GM19467 (cell line): ENCODE measurements around the gene TH.
"Not testable (repeated sequence)": the region's sequence is repeated elsewhere in the genome, so short reads cannot be mapped to it uniquely, and the experiment has no call there.

Source experiments
- ATAC-seq: cut with Tn5 transposase; IDR thresholded peaks from one replicate; pipeline ENCODE4 v1.9.1; 2021; ENCODE audit warnings: mild to moderate bottlenecking, moderate library complexity; ENCODE audit not compliant: unreplicated experiment

Gene TH

DNA sequence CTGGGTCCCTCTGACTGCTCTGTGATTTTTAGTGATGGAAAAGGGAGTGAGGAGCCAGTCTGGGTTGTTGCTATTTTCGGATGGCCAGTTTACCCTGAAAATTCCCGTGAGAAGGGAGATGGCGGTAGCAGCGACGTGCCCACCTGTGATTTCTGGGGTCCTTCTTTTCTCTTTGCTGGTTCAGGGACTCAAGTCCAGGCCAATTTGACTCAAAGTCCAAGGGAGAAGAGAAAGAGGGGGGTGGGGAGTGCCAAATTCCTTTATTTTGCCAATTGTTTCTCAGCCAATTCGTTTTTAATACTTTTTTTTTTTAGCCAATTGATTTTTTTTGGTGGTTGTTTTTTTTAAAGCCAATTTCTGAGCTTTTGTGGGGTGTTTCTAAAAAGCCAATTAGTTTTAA is 39.4 kb downstream of the TH start:
- ATAC-seq, result no peak

DNA sequence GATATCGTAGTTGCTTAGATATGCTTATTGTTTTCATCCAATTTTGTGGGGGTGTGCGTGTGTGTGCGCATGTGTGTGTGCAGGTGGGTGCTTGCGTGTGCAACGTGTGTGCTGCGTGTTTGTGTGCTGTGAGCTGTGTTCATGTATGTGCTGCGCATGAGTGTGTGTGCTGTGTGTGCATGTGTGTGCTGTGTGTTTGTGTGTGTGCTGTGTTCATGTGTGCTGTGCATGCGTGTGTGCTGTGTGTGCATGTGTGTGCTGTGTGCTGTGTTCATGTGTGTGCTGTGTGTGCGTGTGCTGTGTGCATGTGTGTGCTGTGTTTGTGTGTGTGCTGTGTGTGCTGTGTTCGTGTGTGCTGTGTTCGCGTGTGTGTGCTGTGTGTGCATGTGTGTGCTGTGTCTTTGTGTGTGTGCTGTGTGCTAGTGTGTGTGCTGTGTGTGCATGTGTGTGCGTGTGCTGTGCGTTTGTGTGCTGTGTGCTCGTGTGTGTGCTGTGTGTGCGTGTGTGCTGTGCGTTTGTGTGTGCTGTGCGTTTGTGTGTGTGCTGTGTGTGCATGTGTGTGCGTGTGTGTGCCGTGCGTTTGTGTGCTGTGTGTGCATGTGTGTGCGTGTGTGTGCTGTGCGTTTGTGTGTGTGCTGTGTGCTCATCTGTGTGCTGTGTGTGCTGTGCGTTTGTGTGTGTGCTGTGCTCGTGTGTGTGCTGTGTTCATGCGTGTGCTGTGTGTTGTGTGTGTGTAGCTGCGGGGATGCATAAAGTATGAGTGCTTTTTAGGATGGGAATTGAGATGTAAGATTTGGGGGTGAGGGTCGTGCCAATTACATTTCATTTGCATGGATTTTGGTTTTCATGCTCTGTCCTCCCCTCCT is 40.0 kb downstream of the TH start:
- ATAC-seq, result no peak

DNA sequence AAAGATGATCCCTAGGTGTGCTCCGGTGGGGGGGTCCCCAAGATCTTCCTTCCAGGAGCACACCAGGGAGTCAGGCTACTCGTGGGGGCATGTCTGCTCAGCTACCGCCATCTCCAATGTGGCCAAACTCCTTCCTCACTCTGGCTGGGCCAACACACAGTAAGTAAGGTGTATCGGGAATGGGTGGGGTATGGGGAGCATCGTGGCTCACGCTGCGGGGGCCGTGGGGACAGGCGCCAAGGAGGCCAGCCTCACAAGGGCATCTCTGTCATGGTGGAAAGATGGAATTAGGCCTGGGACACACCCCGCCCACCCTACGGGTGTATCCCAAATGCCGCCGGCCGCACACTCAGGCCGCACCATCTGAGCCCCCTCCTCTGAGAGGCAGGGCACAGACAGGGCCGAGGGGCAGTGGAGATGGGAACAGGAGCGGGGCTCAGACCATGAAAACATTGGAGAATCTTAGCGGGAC is 40.7 kb downstream of the TH start:
- no peak for ATAC-seq

DNA sequence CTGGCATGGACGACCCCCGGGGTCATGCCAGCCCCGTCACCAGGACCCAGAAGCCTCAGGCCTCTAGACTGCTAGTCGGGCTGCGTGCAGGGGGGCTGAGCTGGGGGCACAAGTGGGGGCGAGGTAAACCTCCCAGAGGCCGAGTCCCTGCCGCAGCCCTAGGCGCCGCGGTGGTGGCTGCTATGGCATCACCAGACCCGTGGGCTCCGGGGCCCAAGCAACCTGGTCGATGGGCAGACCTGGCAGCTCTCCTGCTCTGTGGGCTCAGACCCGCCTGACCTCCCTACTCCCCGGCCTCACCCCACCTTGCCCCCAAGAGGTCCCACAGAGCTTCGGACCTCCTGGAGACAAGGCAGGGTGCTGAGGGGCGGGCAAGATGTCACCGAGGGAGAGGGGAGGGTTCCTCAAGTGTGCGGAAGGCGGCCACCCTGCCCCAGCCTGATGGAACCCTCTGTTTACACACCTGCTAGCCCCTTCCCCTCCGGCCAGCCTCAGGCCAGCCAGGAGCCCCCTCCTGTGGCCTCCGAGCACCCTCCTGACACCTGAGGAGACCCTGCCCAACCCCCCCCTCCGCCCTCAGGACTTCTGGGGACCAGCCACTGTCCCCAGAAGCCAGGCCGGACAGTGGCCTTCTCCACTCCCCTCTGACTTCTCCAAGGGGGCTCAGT is 41.8 kb downstream of the TH start:
- ATAC-seq, result no peak

DNA sequence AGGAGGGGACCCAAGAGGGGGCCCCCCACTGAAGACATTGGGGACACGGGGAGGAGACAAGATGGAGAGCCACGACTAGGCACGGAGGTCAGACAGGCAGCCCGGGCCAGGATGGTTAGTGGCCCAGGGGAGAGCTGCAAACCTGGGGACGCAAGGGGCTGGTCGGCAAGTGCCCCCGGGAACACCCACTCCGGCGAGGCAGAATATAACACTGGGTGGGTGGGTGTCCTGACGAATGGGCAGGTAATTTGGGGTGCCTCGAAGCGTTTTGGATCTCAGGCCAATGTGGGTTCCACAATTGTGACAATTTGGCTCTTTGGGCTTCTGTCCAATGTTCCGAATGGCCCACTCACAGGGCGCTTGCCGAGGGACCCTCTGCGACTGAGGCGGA is 42.3 kb downstream of the TH start:
- no peak for ATAC-seq

DNA sequence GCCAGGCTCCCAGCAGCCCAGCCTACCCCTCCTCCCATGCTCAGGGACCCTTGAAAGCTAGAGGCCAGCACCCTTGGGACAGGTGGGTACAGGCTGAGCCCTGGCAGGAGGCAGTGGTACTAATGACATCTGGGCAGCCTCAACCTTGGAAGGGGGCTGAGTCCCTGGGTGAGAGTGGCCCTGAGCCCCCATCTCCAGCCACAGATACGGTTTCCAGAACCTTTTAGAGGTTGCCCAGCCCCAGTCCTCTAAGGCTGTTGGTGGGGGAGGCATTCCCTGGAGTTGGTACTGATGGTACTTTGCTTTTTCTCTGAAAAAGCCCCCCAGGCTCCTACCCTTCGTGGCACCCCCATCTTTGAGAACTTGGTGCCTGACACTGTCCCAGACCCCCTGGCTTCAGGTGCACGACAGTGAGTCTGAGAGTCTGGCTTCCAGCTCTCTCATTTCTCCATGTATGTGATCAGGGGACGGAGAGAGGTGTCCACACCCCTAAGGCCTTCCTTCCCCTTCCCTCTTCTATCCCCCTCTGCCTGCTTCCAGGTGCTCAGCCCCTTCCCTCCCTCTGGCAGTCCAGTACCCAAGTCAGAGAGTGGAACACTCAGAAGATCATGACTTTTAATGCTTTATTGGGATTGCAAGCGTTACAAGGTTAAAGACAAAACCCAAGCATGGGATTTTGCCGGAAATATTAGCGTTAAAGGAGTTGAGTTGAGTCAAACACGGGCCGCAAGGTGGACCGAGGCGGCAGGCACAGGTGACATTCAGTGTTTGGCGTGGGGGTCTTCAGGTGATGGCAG is 42.9 kb downstream of the TH start:
- ATAC-seq, result no peak

DNA sequence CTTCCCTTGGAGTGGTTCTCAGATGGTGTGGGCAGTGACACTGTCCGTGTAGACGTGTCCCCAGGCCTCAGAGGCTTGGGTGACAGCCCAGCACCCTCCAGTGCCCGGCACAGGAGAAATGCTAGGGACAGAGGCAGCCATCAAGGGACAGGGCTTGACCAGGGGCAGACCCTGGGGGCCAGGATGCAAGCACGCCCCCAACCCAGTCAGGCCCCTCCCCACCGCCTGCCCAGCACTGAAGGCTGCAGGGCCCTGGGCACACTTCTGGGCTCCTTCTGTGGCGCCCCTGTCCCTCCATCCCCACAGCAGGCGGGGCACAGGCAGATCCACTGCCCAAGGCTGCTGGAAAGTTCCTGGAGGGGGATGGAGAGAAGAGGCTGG is 43.5 kb downstream of the TH start:
- no peak for ATAC-seq

DNA sequence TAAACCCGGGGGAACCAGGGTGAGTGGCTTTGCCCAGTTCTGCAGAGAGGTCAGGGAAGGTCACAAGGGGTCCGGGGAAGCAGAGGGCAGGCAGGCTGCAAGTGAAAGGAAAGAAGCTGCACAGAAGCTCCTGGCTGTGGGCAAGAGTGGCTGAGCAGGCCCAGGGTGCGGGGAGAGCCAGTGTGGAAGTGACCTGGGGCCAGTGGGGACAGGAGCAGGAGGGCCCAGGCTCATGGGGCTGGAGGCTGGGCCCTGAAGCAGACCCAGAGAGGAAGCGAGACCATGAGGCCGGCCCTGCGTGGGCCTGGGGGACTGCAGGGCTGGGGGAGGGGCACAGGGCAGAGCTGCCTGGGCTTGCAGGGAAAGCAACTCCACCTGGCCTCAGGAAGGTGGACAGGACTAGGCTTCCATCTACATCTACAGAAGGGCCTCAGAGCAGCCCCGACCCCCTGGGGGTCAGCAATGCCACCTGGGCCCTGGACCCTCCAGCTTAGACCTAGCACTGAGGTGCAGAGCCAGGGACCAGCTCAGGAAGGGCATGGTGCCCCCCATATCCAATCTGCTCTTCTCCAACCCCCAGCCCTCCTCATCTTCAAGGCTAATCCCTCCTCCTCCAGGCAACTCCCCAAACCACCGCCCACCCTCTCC is 44.0 kb downstream of the TH start:
- ATAC-seq, result no peak

DNA sequence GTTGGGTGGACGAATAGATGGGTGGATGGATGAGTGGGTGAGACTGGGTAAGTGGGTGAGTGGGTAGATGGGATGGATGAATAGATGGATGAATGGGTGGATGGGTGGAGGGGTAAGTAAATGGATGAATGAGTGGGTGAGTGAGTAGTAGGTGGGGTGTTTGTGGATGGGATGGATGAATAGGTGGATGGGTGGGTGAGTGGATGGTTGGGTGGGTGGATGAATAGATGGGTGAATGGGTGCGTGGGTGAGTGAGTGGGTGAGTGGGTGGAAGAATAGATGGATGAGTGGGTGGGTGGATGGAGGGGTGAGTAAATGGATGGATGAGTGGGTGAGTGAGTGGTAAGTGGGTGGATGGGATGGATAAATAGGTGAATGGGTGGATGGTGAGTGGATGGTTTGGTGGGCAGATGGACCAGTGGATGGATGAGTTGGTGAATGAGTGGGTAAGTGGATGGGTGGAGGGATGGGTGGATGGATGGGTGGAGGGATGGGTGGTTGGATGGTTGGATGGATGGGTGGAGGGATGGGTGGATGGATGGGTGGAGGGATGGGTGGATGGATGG is 45.0 kb downstream of the TH start:
- no peak for ATAC-seq

DNA sequence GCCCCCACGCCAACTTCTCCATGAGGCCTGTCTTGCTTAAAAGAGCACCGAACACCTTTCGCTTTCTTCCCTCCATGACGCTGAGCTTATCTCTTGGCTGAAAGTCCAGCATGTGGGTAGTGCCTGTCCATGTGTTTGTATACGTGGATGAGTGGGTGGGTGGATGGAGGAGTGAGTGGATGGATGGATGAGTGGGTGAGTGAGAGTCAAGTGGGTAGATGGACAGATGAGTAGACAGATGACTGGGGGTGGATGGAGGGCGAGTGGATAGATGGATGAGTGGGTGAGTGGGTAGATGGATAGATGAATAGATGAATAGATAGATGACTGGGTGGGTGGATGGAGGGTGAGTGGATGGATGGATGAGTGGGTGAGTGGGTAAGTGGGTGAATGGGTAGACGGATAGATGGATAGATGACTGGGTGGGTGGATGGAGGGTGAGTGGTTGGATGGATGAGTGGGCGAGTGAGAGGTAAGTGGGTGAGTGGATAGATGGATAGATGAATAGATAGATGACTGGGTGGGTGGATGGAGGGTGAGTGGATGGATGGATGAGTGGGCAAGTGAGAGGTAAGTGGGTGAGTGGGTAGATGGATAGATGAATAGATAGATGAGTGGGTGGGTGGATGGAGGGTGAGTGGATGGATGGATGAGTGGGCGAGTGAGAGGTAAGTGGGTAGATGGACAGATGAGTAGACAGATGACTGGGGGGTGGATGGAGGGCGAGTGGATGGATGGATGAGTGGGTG is 46.7 kb downstream of the TH start:
- not testable (repeated sequence) for ATAC-seq

DNA sequence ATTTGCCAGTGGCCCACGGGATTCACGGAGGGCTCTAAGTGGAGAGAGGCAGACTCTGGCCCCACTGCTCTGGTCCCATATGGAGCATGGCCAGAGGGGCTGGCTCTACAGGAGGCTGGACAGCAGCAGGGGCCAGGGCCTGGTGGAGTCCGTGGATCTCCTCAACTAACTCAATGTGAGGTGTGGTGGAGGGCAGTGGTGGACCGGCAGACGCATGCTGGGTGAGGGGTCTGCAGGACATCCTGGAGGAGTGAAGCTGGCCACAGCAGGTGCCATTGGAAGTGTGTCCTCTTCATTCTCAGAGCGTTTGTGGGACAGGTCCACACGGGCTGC is 48.0 kb downstream of the TH start:
- no peak for ATAC-seq

DNA sequence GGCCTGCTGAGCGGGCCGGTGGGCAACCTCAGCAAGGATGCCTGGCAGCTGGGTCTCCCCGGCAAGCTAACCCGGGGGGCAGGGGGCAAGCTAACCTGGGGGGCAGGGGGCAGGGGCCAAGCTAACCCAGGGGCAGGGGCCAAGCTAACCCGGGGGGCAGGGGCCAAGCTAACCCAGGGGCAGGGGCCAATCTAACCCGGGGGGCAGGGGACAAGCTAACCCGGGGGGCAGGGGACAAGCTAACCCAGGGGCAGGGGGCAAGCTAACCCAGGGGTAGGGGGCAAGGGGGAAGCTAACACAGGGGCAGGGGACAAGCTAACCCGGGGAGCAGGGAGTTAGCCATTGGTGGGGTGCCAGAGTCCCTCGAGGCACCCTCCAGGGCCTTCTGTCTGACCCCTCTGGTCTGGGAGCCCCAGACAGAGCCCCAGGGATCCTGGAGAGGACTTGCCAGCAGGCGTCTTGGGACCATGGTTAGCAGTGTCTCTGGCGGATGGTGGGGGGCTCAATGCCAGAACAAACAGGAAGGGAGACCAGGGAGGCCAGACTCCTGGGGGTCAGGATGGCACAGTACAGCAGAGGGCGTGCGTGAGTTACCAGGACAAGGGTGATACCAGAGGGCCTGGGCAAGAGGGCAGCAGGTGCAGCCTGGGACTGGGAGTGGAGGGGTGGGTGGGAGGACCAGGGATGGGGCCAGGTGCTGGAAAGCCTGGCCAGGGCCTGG is 48.5 kb downstream of the TH start:
- ATAC-seq, result no peak

DNA sequence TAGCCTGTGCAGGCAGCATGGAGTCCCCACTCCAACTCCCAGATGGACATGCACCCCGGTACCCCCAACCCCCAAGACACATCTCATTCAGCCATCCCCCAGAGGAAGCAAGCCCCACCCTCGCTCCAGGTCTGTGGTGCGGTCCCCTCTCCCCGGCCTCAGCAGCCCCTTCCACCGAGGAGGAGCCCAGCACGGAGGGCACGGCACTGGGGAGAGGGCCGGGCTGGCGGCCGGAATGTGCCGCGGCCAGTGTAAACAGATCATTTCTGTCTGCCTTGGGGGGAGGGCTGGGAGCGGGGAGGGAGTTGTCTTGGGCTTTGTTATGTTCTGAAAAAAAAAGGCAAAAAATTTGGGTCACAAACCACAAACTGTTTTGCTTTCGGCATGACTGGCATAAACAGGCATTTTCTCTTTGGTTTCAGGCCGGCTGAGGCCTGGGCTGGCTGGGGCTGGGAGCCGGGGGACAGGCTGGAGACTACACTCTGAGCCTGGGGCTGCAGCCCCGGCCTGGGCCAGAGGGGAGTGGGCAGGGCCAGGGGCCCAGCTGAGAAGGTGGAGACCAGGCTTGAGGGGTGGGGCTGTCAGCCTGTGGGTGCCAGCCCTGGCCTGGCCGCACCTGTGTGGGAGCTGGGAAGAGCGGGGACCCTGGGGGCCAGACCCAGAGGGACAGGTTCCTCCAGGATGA is 49.3 kb downstream of the TH start:
- ATAC-seq, result no peak

DNA sequence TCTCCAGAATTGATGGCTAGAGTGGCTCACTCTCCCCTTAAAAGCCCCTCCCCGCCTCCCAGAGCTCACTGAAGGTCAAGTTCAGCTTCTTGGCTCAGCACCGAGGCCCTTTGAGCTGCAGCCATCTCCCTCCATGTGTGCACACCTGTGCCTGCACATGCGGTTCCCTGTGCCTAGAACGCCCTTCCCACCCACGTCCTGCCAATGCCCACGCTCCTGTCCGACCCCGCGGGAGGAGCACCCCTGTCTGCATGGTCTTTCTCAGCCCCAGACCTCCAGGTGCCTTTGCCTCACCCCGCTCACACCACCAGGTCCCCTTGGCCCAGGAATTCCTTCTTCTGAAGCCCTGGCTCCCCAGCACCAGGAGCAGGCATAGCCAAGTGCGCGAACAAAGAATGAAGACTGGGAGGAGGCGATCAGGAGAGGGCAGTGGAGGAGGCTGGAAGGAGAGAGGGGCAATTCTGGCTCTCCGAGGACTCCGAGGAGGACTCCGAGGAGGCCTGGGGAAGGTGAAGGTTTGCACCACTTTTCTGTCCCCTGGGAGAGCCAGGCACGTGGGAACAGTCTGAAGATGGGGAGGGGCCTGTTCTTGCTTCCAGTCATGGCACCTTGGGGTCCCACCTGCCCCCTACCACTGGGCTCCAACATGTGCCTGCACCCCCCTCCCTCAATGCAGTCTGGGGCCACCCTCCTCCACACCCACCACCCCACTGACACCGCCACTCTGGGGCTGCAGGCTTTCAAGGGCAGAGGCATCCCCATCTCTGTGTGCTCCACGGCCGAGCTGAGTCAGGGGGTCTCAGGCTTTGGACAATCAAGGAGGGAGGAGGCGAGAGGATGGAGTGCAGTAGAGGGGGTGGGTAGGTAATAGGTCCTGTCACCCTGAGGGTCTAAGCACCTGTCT is 50.1 kb downstream of the TH start:
- no peak for ATAC-seq

DNA sequence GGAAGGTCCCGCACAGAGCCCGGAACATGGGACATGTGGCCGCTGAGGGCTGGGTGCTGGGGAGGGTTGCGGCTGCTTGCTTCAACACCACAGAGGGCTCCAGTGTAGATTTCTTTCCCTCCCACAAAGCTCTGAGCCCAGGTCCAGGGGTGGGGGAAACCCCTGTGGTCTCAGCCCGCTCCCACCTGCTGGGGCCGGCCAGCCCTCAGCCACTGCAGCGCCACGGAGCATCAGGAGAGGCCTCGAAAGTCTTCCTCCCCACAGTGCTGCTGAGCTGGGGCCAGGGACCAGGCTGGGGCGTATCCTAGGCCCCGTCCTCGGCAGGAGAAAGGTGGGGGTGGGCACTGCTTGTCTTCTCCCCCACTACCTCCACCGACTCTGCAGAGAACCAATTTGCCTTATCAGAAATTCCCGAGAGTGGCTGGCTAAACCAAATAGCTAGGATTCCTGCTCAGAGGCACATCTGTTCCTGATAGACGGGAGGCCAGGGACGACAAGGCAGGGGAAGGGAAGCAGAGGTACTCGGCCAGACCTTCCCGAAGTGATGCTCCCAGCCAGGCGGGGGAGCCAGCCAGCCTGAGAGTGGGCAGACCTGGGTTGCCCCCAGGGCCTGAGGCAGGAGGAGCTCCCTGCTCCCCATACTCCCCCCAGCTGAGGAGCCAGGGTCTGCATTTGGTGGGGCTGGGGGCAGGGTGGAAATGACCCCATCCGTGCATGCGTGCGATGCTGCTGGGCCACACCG is 51.1 kb downstream of the TH start:
- ATAC-seq, result no peak

DNA sequence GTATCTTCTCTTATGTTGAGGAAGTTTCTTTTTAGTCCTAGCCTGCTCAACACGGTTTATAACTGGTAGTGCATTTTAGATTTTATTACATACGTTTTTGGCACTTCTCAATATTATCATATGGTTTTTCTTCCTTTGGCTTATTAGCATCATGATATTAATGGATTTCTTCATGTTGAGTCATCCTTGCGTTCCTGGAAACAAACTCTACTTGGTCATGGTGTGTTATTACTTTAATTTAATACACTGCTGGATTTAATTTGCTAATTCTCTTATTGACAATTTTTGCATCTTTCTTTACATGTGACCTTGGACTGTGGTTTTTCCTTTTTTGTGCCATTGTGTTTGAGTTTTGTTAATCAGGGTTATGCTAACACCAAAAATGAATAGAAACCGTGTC is 52.9 kb downstream of the TH start:
- no peak for ATAC-seq

DNA sequence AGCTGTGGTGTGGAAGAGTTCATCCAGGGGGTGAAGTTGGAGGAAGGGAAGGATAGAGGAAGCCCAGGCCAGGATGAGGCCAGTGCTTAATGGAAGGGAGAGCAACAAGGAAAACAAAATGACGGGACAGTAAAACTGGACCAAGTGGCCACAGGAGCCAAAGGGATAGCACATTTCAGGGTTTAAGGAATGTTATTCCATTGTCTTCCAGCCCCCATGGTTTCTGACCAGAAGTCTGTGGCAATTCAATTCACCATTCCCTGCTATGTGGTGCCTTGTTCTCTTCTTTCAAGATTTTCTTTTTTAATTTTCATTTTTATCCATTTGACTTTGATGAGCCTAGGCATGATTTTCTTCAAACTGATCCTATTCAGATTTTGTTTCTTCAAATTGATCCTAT is 54.9 kb downstream of the TH start:
- ATAC-seq, result no peak
